GM12872 (cell line): ENCODE results near the gene ZNF548.

Experiments
- CTCF ChIP-seq: IDR thresholded peaks from 3 replicates; pipeline ENCODE4 v1.5.1; 2011; ENCODE audit warnings: low read depth, mild to moderate bottlenecking, low read length, moderate library complexity; ENCODE audit not compliant: insufficient read depth

ZNF548 gene

GRCh38 chr19:57377498-57378146 is 12.0 kb upstream of the ZNF548 start:
- no peak for TF ChIP-seq CTCF

- TF ChIP-seq CTCF = no peak
These were observed 8.7 kb upstream of the ZNF548 start for GRCh38 chr19:57380923-57381322.

GRCh38 chr19:57382806-57383488 is 6.7 kb upstream of the ZNF548 start:
- no peak for TF ChIP-seq CTCF

- no peak for TF ChIP-seq CTCF
These were observed 392 bp upstream of the ZNF548 start for GRCh38 chr19:57389194-57389729.

GRCh38 chr19:57395710-57396109 is 6.1 kb downstream of the ZNF548 start:
- no peak for TF ChIP-seq CTCF

- TF ChIP-seq CTCF = no peak
These were observed 9.2 kb downstream of the ZNF548 start for GRCh38 chr19:57398868-57399267.

- TF ChIP-seq CTCF = no peak
These were observed 14.3 kb downstream of the ZNF548 start for GRCh38 chr19:57403737-57404563.
